Measurements from ENCODE around the gene FZD7.

GRCh38 chr2:202025816-202026215, 7.8 kb upstream of the FZD7 start:
- no peak for TF ChIP-seq CTCF (IDR thresholded peaks at IDR 0.05)
- TF ChIP-seq EZH2 (IDR thresholded peaks at IDR 0.05; ENCODE audit: borderline replicate concordance, insufficient read depth, low read depth, low read length, poor library complexity, severe bottlenecking), result no peak

All from B cell (primary cell).